HTERT RPE-1 (cell line): ENCODE results near the gene COLGALT1.

Source experiments
- in situ Hi-C: fragments of 300-500 bp; cut with MboI; formaldehyde crosslinking; loops from 4 replicates; pipeline ENCODE4 v1.14.3; 2020; ENCODE audit warnings: low sequenced_read_pairs

COLGALT1 gene

DNA sequence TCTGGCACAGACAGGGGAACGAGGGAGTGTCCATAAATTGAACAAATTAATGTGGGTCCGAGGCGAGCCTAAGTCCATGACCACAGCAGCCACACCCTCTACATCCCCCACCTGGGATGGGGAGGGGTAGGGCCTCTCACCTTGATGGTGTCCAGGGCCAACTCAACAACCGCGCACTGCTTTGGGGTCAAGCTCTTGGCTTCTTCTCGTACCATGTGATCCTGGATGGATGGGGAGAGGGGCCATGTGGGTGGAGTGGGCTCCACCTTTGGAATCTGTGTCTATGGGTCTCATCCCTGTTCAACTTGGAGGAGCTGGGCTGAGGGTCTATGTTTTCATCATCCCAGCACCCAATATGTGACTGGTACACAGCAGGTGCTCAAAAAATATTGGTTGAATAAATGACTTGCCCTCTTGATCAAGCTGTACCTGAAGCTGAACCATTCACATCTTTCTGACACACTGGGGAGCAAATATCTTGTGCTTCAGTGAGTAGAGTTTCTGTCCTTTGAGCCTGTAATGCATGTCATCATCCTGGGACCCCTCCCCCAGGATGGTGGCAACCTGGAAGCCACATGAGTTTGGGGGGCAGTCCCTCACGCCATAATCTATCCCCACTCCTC lies 62.9 kb downstream of the COLGALT1 start:
- in situ Hi-C loops = no loop called here

DNA sequence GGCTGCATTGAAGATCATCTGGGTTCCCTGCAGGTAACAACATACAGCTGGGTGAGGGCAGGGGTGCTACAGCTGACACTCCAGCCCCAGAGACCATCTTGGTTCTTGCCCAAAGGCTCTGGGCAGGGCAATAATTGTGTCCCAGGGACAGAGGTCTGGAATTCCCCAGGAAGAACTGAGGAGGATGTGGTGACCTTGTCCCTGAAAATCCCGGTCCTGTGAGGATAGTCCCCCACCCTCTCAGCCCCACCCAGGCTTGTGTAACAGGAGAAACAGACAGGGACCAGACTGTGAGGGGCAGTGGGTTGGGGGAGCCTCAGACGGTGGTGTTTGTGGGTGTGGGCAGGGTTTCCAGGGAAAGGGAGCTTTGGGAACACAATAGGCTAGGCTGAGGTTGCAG lies 63.5 kb downstream of the COLGALT1 start:
- in situ Hi-C loops = no loop called here

DNA sequence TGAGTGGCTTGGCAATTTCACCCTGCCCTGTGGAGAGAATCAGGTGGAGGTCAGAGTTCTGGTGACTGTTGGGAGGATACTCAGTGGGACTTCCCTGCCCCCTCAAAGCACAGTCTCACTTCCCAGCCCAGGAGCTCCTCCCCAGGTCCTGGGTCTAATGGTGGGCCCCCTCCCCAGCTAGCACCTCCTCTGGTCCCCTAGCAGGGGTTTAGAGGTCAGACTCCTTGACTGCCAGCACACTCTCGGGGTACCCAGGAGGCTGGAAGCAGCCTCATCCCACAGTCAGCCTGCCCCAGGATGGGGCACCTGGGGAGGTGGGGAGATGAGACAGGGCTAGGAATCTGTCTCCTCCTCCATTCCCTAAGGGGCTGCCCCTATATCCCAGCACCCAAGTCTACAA lies 65.2 kb downstream of the COLGALT1 start:
- in situ Hi-C loops = no loop called here

DNA sequence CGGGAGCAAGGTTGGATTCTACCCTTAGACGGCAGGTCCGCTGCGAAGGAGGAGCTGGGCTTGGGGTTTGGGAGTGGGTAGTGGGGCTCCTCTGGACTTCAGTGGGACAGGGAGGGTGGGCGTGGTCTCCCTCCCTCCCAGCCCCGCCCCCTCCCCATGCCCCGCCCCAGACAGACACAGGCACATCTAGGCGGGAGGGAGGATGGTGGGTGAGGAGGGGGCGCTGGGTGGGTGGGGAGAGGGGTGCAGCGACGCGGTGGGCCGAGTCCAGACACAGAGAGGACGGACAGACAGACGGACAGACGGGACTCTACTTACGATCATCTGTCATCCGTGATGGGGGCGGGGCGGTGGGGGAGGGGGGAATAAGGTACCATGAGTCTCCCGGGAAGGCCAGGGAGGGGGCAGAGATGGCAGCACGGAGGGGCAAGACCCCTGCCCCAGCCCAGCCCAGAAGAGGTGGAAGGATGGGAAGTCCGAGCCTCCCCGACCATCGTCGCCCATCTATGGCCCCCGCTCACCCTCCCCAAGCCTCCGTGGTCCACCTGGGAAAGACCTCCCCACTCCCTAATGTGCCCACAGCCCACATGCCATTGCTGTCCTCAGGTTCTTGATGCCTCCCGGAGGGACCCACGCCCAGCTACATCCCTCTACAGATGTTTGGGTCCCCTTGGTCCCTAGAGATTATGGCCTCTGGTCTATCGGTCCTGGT lies 67.9 kb downstream of the COLGALT1 start:
- in situ Hi-C loops = no loop called here

DNA sequence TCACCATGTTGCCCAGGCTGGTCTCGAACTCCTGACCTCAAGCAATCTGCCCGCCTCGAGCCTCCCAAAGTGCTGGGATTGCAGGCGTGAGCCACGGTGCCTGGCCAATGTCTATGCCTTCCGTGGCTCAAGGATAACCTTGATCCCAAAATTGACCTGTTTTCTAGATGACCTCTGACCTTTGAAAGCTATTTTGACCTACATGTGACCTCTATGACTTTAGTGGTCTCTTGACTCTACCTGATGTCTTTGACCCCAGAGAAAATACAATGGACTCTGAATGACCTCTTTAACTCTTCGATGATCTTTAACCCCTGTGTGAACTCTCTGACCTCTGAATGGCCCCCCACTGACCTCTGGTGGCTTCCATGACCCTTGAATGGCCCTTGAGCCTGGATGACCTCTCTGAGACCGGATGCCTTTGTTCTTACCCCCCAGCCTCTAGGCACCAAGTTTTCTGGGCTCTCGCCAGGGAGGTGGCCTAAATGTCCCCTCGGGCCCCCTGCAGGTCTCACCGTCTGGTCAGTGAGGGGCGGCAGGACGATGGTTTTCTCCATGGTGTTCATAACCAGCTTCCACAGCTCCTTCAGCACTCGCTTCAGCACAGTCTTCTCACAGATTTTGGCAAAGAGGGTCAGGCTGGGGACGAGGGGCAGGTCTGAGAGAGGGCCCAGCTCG lies 69.0 kb downstream of the COLGALT1 start:
- in situ Hi-C loops = no loop called here

DNA sequence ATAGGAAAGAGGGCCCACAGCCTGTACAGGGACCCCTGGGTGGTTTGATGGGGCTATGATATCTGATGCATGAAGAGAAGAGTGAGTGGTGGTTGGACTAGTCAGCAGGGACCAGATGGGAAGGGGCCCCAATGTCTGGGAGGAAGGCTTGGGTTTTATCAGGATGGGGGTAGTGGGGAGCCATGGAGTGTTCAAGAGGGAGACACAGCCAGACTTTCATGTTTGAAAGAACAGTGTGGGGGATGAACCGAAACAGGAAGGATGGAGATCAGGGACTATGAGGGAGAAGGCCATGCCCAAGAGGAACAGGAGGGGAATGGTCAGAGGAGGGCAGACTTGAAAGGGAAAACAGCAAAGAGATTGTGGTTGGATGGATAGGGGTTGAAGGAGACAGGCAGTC lies 69.6 kb downstream of the COLGALT1 start:
- in situ Hi-C loops = no loop called here

DNA sequence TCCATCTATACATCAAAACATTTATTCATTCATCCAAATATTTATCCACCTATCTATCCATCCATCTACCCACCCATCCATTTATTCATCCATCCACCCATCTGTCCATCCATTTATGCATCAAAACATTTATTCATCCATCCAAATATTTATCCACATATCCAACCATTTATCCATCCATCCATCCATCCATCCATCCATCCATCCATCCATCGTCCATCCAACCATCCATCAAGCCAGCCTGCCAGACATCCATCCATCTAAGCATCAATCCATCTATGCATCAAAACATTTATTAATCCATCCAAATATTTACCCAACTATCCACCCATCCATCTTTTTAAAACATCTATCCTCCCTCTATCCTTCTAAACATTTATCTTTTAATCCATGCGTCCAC lies 70.5 kb downstream of the COLGALT1 start:
- in situ Hi-C loops = no loop called here

DNA sequence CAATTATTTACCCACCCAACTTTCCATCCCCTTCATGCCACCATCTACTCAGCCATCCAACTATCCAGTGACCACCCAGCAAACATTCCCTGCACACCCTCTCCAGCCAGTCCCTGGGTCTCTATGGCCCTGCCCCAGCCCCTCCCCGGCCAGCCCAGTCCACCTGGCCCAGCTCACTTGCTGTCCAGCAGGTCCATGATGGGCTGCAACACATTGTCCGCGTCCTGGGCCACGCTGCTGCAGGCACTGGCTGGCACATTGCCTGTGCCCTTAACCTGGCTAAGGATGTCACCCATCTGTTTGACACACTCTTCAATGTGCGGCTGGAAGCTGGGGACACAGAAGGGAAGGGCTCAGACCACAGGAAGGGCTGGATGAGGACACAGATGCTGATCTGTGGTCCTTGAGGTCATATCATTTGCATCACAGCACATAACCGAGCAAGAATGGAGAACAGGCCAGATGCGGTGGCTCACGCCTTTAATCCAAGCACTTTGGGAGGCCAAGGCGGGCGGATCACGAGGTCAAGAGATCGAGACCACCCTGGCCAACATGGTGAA lies 71.1 kb downstream of the COLGALT1 start:
- in situ Hi-C loops = no loop called here

DNA sequence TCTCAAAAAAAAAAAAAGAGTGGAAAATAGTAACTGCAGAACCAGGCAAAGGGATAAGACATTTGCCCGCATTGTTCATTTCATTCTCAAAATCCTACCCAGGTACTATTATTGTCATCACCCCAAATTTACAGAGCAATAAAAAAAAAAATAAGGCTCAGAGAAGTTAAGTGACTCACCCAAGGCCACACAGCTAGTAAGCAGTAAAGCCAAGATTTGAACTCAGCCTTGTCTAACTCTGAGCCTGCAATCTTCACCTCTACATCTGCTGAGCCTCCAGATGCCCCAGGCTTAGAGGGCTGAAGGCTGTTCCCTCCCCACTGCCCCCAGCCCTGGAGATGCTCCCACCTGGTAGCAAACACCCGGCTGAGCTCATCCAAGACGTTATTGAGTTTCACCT lies 71.7 kb downstream of the COLGALT1 start:
- in situ Hi-C loops = no loop called here

DNA sequence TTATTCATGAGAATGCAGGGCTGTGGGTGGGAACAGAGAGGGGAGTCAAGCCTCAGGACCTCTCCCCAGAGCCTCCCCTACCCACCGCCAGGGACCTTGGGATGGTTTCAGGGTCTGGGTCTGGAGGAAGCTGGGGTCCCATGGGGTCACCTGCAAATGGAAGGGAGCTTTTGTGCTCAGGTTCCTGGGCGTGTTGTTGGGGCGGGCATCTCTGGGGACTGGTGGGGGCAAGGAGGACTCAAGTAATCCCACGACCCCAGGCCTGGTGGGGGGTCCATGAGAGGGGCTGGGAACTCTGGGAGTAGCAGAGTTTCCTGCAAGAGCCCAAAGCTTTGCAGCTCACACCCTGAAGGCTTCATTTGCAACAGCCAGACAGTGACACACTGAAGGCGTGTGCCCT lies 72.5 kb downstream of the COLGALT1 start:
- in situ Hi-C loops = no loop called here

DNA sequence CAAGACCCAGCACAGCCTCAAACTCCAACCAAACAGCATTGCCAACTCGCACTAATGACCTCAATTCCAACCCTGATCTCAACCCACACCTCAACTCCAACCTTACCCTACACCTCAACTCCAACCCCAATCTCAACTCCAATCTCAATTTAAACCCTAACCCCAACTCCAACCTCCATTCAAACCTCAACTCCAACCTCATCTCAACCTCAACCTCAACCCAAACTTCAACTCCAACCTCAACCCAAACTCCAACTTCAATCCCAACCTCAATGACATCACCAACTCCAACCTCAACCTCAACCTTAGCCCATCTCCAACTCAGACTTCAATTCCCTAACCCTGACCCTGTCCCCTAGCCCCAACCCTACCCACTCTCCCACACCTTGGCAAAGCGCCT lies 74.3 kb downstream of the COLGALT1 start:
- in situ Hi-C loops = no loop called here

DNA sequence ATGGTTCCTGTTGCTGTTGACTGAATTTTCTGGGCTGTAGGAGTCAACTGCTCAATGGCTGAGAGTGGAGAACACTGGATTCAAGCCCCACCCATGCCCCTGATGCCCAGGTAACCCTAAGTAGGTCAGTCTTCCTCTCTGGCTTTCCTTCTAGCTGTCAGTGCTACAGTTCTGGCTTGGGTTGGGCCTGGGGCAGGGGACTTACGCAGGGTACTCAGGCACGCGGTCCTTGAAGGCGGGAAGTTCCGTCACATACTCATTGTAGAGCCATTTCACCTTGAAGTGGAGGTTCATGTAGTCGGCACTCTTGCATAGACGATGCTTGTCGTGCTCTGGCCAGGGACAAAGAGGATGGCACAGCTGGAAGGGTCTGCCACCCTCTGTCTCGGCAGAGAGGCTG lies 77.1 kb downstream of the COLGALT1 start:
- in situ Hi-C loops = no loop called here
